Cardiac muscle cell (in vitro differentiated cells and primary cell): ENCODE measurements around the gene OR4K2. TPM values are rescaled to one million over a fixed set of nuclear protein-coding genes. Genes with fewer than 3 reads are reported as not detected.

Source experiments
- DNase-seq, 2 donors: peaks; one replicate each; pipeline versions ENCODE4 v3.0.0 to v3.0.0-alpha.2; 2010 to 2017; ENCODE audit warnings: low read depth in 1 of 2, low spot score in 1 of 2
- H3K27ac ChIP-seq: fragments of 200-600 bp; sonication (generic); 2 replicates; pipeline ENCODE4 v1.5.1; 2016
- H3K27me3 ChIP-seq: fragments of 200-600 bp; sonication (generic); 2 replicates; pipeline ENCODE4 v1.6.0; 2016; ENCODE audit warnings: control low read depth
- H3K36me3 ChIP-seq: fragments of 200-600 bp; sonication (generic); 2 replicates; pipeline ENCODE4 v1.5.1; 2016; ENCODE audit warnings: control low read depth
- H3K4me1 ChIP-seq: fragments of 200-600 bp; sonication (generic); 2 replicates; pipeline ENCODE4 v1.8.1; 2017; ENCODE audit warnings: low read depth, mild to moderate bottlenecking, mixed run types
- H3K4me3 ChIP-seq: fragments of 200-600 bp; sonication (generic); 2 replicates; pipeline ENCODE4 v1.5.1; 2016; ENCODE audit warnings: mild to moderate bottlenecking
- H3K9me3 ChIP-seq: fragments of 200-600 bp; sonication (generic); 2 replicates; pipeline ENCODE4 v1.5.1; 2017; ENCODE audit warnings: low read depth, mild to moderate bottlenecking, control low read depth
- polyA plus RNA-seq: library from polyadenylated mRNA; unstranded; fragments of >200 nt; fragmentation: Nextera tagmentation; extraction: Ambion mirVana; gene quantifications from 2 replicates; pipeline ENCODE4 v1.2.1, GENCODE V29; 2016
- total RNA-seq: library from RNA; depleted of rRNA; stranded (reverse); fragments of >200 nt; gene quantifications from 2 replicates; pipeline ENCODE4 v1.2.3, GENCODE V29; 2016
- TF ChIP-seq, protein P1 (sequence below): IDR thresholded peaks from 2 replicates; pipeline ENCODE4 v1.5.1; 2012; ENCODE audit warnings: low read depth, mild to moderate bottlenecking, low read length

Gene OR4K2
- total and polyA plus RNA-seq, 2 experiments from 2014 or later, result not detected

DNA sequence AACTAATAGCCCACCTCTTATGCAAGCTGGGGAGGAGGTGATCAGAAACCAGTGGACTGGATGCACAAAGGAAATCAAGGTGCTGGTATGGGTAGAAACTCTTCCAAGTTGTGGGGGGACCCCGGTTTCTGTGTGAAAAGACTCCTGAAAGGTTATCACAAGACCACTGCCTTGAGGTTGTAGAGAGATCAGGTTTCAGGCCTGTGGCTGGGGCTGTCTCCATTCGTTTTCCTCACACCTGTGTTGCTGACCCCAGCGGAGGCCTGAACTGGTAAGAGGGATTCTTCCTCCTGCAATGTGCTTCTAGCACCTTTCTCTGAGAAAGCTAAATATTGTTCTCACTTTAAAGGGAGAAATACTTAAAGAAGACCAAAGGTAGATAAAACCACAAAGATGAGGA is 36.2 kb downstream of the OR4K2 start:
- H3K9me3 ChIP-seq, result no peaks in the 10 kb centered on the region
- H3K4me3 ChIP-seq, result no peak overlapping the region
- no peaks in the 10 kb centered on the region for H3K27me3 ChIP-seq
- H3K4me1 ChIP-seq, result no peaks in the 10 kb centered on the region
- no peaks in the 10 kb centered on the region for H3K36me3 ChIP-seq
- H3K27ac ChIP-seq, result no peak overlapping the region
- TF ChIP-seq, protein P1, sequence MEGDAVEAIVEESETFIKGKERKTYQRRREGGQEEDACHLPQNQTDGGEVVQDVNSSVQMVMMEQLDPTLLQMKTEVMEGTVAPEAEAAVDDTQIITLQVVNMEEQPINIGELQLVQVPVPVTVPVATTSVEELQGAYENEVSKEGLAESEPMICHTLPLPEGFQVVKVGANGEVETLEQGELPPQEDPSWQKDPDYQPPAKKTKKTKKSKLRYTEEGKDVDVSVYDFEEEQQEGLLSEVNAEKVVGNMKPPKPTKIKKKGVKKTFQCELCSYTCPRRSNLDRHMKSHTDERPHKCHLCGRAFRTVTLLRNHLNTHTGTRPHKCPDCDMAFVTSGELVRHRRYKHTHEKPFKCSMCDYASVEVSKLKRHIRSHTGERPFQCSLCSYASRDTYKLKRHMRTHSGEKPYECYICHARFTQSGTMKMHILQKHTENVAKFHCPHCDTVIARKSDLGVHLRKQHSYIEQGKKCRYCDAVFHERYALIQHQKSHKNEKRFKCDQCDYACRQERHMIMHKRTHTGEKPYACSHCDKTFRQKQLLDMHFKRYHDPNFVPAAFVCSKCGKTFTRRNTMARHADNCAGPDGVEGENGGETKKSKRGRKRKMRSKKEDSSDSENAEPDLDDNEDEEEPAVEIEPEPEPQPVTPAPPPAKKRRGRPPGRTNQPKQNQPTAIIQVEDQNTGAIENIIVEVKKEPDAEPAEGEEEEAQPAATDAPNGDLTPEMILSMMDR, result no peak
- DNase-seq, result no peak

DNA sequence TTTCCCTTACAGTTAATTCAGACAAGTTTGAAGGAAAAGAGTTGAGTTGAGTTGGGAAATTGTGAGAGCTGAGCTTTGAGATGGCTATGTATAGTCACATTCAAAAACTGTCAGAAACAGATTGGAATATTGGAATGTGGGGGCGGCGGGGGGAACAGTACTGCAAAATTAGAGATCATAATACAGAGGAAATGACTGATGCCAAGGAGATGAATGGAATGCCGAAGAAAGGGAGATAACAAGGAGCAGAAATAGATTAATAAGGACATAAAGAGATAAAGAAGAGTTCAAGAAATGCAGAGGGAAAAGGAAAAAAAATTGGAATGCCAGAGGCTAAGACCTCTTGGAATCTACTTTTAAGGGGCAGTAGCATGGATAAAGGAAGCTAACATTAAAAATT is 42.3 kb downstream of the OR4K2 start:
- Histone ChIP-seq H3K27me3 (no peaks in the 10 kb centered on the region), H3K27ac (no peak overlapping the region), H3K4me1 (no peaks in the 10 kb centered on the region), H3K4me3 (no peak overlapping the region), H3K9me3 (peaks cover 2% of the 10 kb centered on the region), H3K36me3 (no peaks in the 10 kb centered on the region)
- no peak for DNase-seq
- TF ChIP-seq, protein P1, result no peak

DNA sequence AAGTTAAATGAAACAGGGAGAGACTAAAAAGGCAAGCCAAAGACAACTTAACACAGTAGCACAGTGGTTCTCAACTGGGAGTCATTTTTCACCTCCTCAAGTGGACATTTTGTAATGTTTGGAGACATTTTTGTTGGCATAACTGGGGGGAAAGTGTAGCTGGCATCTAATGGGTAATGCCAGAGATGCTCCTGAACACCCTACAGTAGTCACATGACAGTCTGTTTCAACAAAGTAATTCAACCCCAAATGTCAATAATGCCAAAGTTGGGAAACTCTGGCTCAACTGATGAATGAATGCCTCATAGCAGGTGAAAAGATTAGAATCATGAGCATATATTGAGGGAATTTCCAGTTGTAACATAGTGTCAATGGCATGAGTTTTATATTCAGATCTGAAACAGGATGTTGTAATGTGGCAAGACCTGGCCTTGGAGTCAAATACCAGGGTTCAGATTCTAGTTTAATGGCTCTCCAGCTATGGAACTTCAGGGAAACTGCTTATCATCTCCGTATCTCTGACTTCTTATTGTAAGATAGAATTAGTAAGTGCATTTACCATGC is 43.1 kb downstream of the OR4K2 start:
- no peaks in the 10 kb centered on the region for H3K4me1 ChIP-seq
- DNase-seq, result no peak
- H3K27me3 ChIP-seq, result no peaks in the 10 kb centered on the region
- TF ChIP-seq, protein P1, result no peak
- no peak overlapping the region for H3K27ac ChIP-seq
- no peaks in the 10 kb centered on the region for H3K36me3 ChIP-seq
- H3K4me3 ChIP-seq, result no peak overlapping the region
- H3K9me3 ChIP-seq, result peaks cover 2% of the 10 kb centered on the region

DNA sequence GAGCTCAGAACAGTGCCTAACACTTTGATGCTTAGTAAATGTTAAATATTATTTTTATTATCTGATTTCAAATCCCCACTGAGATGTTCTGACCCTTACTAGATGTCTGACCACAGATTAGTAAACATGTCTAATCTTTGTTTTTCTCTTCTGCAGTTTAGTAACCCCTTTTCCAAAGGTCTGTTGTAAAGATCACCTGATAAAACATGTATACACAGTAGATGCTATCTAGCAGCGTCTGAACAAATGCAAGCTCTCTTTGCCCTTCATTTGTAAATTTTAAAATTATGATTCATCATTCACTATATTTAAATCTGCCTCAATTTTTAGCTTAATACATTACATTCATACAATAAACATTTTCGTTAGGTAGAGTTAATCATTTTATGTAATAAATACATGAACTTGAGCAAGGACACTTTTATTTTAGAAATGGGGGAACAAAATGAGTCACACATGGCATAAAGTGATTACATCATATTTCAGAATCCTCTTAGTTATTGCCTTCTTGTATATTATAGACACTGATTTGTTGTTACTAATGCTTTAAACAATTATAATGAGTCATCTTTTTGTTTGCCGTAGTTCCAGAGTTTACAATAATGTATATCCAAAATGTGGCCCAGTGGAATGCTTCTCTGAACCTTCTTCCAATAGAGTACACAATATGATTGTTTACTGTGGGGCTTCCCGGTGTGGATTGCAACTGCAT is 43.8 kb downstream of the OR4K2 start:
- Histone ChIP-seq H3K36me3 (no peaks in the 10 kb centered on the region), H3K27me3 (no peaks in the 10 kb centered on the region), H3K9me3 (peaks cover 2% of the 10 kb centered on the region), H3K4me3 (no peak overlapping the region), H3K4me1 (no peaks in the 10 kb centered on the region), H3K27ac (no peak overlapping the region)
- DNase-seq, result no peak
- TF ChIP-seq, protein P1, result no peak

DNA sequence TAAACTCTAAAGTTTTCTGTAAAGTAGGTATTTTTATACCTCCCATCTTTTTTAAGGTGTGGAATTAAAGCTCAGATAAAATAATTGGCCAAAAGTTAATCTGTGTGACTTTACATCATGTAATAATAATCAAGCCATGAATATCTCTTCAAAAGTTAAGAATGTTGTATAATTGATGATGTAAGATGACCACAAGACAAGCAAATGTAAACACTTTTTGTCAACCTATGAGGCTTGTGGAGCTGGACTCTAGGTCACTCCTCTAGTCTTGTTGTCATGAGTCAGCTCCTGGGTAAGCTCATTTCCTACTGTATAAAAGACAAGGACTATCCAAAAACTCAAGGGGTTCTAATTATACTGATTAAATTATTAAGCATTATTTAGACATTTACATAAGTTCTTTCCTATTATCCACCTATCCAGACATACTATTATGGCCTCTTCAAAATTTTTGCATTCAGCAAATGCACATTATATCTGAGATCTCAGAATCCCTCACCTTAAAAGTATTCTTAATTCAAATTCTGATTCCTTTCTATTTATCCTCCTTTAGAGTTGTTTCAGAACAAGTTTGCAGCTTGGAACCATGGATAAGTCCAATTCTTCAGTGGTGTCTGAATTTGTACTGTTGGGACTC is 45.2 kb downstream of the OR4K2 start, which contains the start of gene OR4K5:
OR4K5 (plus strand) TSS at position 587 of the 637 bp plus-strand sequence; CDS start at position 587, 0 bp downstream.
- Histone ChIP-seq H3K27me3 (no peaks in the 10 kb centered on the region), H3K36me3 (no peaks in the 10 kb centered on the region), H3K9me3 (peaks cover 2% of the 10 kb centered on the region), H3K4me1 (no peaks in the 10 kb centered on the region), H3K27ac (no peak within 1 kb of the TSS), H3K4me3 (no peak within 1 kb of the TSS)
- TF ChIP-seq, protein P1, result no peak
- DNase-seq, result no peak
